ENCODE data around the gene FGD2.

The FGD2 gene

DNA sequence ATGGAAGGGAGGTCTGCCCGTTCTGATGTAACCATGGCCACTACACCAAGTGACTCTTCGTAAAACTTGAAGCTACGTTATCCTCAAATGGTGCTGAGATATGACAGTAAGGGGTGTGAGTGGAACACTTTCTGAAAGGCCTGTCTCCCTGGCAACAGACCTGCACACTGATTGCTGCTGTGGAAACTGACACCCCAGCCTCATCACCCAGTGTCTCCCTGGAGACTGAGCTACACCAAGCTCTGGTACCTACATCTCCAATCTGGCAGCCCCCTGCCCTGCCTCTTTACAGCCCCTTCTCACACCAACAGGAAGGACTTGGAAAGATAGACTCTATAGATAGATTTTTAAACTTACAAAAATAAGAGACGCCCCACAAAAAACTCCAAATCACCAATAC lies 37.7 kb upstream of the FGD2 start:
- DNase-seq (ENCODE audit: low read depth in 2 of 2) = no peak
- TF ChIP-seq CTCF (IDR thresholded peaks at IDR 0.05; ENCODE audit: low read depth, low read length) = no peak
- H3K4me3 ChIP-seq (replicated peaks in 1 of 2; ENCODE audit: low read depth in 2 of 2, low read length in 2 of 2) = no peak overlapping the region

DNA sequence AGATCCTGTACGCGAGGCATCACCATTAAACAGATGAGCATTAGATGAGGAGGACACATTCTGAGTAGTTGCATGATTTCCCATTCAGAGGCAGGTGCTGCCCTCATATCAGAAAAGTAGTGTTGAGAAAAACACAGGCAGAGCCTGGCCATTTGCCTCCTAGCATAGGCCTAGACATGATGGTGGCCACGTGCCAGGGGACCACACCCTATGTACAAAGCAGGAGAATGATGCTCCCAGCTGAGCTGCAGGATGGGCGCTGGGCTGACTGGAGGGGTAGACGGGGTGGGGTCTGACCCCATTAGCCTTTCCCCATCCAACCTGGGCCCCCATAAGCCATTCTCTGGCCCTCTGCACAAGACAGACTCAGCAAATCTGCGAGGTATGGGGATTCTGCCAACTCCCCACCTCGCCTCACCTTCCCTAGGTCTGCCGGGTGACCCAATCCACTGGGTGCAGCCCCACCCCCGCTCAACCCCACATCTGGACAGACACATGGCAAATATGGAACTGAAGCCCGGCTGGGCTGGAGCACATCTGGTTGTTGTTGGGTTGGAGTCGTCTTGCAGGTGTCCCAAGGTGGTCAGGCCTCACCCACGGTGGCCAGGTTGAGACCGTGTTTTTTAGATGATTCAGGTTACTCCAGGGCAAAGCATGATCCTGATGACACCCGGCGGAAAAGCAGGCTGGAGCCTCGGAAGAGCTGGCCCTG lies 37.0 kb upstream of the FGD2 start:
- no peak overlapping the region for H3K4me3 ChIP-seq (replicated peaks in 1 of 2; ENCODE audit: low read depth in 2 of 2, low read length in 2 of 2)
- peak in 1 of 2 donors; percentile 36 for DNase-seq (ENCODE audit: low read depth in 2 of 2)
- TF ChIP-seq CTCF (IDR thresholded peaks at IDR 0.05; ENCODE audit: low read depth, low read length) = no peak

DNA sequence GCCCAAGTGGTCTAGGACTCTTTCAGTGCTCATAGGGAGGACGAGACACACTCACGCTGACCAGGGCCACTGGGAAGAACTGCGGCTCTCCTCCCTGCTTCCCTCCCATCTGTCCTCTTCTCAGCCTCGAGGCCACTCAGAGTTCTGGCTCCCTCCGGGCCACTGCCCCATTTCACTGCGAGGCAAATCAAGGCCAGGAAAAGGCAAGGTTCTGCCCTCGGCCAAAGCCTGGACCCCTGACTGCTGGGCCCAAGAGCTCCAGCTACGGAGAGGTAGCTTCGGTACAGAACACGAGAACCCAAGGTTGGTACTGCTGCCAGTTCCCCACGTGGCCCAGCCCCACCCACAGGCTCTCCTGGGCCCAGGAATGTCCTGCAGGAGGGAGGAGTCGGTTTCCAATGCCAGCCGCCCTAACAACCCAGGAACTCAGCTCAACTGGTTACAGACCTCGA lies 36.2 kb upstream of the FGD2 start:
- no peak overlapping the region for H3K4me3 ChIP-seq (replicated peaks in 1 of 2; ENCODE audit: low read depth in 2 of 2, low read length in 2 of 2)
- no peak for TF ChIP-seq CTCF (IDR thresholded peaks at IDR 0.05; ENCODE audit: low read depth, low read length)
- no peak for DNase-seq (ENCODE audit: low read depth in 2 of 2)

DNA sequence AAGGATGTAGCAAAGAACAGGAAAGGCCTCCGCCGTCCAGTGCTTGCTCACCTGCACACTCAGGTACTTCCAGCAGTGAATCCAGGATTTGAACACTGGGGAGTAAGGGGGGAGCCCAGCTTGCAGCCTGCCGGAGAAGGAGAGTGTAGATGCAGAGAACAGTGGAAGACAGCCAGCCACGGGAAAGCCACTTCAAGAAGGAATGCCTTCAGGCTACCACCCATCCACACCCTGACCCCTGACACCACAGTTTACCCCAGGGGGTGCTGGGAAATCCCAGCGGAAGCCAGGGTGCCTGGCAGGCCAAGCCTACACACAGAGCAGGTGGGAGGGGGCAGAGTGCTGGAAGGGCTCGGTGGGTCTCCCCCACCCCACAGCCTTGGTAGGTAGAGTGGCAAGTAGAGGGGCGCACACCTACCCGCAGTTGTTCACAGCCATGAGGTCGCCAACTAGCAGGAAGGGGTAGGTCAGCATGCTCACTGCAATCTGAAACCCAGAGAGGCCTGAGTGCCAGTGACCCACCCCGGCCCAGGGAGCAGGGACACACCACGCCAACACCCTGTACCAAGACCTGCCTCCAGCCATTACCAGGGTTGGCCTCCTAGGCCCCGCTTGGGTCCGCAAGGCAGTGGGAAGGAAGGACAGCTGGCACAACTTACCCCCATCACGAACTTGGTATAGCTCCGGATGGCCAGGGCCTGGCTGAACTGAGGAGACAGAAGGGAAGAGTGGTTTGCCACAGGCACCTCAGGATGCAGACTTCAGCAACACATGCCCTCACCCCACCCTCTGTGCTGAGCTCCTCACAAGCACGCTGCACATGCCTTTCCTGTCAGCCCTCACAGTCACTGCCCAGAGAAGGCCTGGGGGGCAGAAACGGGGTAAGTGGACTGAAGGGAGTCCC lies 35.2 kb upstream of the FGD2 start:
- DNase-seq (ENCODE audit: low read depth in 2 of 2) = no peak
- no peak for TF ChIP-seq CTCF (IDR thresholded peaks at IDR 0.05; ENCODE audit: low read depth, low read length)
- H3K4me3 ChIP-seq (replicated peaks in 1 of 2; ENCODE audit: low read depth in 2 of 2, low read length in 2 of 2) = no peak overlapping the region

GRCh38 chr6:36970892-36971842 lies 34.3 kb upstream of the FGD2 start:
- no peak for DNase-seq (ENCODE audit: low read depth in 2 of 2)
- no peak for TF ChIP-seq CTCF (IDR thresholded peaks at IDR 0.05; ENCODE audit: low read depth, low read length)

GRCh38 chr6:36971921-36972673 lies 33.4 kb upstream of the FGD2 start:
- DNase-seq (ENCODE audit: low read depth in 2 of 2) = no peak
- H3K4me3 ChIP-seq (replicated peaks in 1 of 2; ENCODE audit: low read depth in 2 of 2, low read length in 2 of 2) = no peak overlapping the region
- TF ChIP-seq CTCF (IDR thresholded peaks at IDR 0.05; ENCODE audit: low read depth, low read length) = no peak

More at GRCh38 chr6:36970892-36971842, 34.3 kb upstream of the FGD2 start:
- no peak overlapping the region for H3K4me3 ChIP-seq (replicated peaks in 1 of 2; ENCODE audit: low read depth in 2 of 2, low read length in 2 of 2)

All from cardiac fibroblast (primary cell).